Measurements from ENCODE around the gene MFAP1.
"Not testable (repeated sequence)": the region's sequence is repeated elsewhere in the genome, so short reads cannot be mapped to it uniquely, and the experiment has no call there.

DNA sequence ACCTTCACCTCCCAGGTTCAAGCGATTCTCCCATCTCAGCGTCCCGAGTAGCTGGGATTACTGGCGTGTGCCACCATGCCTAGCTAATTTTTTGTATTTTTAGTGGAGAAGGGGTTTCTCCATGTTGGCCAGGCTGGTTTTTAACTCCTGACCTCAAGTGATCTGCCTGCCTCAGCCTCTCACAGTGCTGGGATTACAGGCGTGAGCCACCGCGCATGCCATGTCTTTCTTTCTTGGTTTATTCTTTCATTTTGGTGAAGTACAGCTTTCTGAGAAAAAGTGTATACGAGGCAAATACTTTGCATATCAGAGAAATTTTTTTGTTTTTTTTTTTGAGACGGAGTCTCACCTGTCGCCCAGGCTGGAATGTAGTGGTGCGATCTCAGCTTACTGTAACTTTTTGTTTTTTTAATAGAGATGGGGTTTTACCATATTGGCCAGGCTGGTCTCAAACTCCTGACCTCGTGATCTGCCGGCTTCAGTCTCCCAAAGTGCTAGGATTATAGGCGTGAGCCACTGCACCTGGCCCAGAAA is 7.1 kb upstream of the MFAP1 start:
- TF ChIP-seq, protein P1, sequence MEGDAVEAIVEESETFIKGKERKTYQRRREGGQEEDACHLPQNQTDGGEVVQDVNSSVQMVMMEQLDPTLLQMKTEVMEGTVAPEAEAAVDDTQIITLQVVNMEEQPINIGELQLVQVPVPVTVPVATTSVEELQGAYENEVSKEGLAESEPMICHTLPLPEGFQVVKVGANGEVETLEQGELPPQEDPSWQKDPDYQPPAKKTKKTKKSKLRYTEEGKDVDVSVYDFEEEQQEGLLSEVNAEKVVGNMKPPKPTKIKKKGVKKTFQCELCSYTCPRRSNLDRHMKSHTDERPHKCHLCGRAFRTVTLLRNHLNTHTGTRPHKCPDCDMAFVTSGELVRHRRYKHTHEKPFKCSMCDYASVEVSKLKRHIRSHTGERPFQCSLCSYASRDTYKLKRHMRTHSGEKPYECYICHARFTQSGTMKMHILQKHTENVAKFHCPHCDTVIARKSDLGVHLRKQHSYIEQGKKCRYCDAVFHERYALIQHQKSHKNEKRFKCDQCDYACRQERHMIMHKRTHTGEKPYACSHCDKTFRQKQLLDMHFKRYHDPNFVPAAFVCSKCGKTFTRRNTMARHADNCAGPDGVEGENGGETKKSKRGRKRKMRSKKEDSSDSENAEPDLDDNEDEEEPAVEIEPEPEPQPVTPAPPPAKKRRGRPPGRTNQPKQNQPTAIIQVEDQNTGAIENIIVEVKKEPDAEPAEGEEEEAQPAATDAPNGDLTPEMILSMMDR (conservative IDR thresholded peaks at IDR 0.05 in 1 of 2, IDR thresholded peaks at IDR 0.05 in 1 of 2; ENCODE audit: low read depth in 1 of 2, low read length in 2 of 2), result not testable (repeated sequence)
- not testable (repeated sequence) for TF ChIP-seq EZH2 (IDR thresholded peaks at IDR 0.05; ENCODE audit: low read length, missing control alignments)

All from fibroblast of lung (primary cell).